GF-D8 (cell line): ENCODE data around the gene PCBD1.
"Not testable (repeated sequence)": the region's sequence is repeated elsewhere in the genome, so short reads cannot be mapped to it uniquely, and the experiment has no call there.

ENCODE experiments used
- DNase-seq: peaks from one replicate; lab custom pipeline; 2025; lab: John Stamatoyannopoulos, UW

The PCBD1 gene

GRCh38 chr10:70887804-70888800 lies at the start of gene PCBD1:
Gene PCBD1 (minus strand): TSS chr10:70888565. CDS start chr10:70888533, 32 bp downstream.
- no peak for DNase-seq

- DNase-seq = no peak
These were observed 49.3 kb upstream of the PCBD1 start for GRCh38 chr10:70937661-70938060.

- DNase-seq = no peak
These were observed 47.7 kb upstream of the PCBD1 start for GRCh38 chr10:70936111-70936510.

GRCh38 chr10:70935631-70936030 lies 47.3 kb upstream of the PCBD1 start:
- DNase-seq = no peak

GRCh38 chr10:70935125-70935625 lies 46.8 kb upstream of the PCBD1 start:
- DNase-seq = no peak

- DNase-seq = no peak
These were observed 46.3 kb upstream of the PCBD1 start for GRCh38 chr10:70934701-70935100.

GRCh38 chr10:70932392-70933196 lies 44.2 kb upstream of the PCBD1 start:
- DNase-seq = no peak

GRCh38 chr10:70931168-70931815 lies 42.9 kb upstream of the PCBD1 start:
- no peak for DNase-seq

- DNase-seq = no peak
These were observed 42.1 kb upstream of the PCBD1 start for GRCh38 chr10:70930263-70931000.

- DNase-seq = no peak
These were observed 39.8 kb upstream of the PCBD1 start for GRCh38 chr10:70928140-70928539.

- DNase-seq = no peak
These were observed 39.0 kb upstream of the PCBD1 start for GRCh38 chr10:70927189-70927943.

- DNase-seq = no peak
These were observed 38.0 kb upstream of the PCBD1 start for GRCh38 chr10:70926226-70927000.

GRCh38 chr10:70925377-70926225 lies 37.2 kb upstream of the PCBD1 start:
- DNase-seq = no peak

GRCh38 chr10:70923696-70924095 lies 35.3 kb upstream of the PCBD1 start:
- no peak for DNase-seq

GRCh38 chr10:70921285-70921684 lies 32.9 kb upstream of the PCBD1 start:
- DNase-seq = no peak

- no peak for DNase-seq
These were observed 32.2 kb upstream of the PCBD1 start for GRCh38 chr10:70920519-70920918.

GRCh38 chr10:70919906-70920305 lies 31.5 kb upstream of the PCBD1 start:
- DNase-seq = not testable (repeated sequence)

GRCh38 chr10:70918851-70919530 lies 30.6 kb upstream of the PCBD1 start:
- no peak for DNase-seq
